H1 (cell line): ENCODE measurements around the gene NOL8. TPM values are rescaled to one million over a fixed set of nuclear protein-coding genes. Genes with fewer than 3 reads are reported as not detected.

Source experiments
- MAFK ChIP-seq: IDR thresholded peaks from 2 replicates; pipeline ENCODE4 v1.6.1; 2012; ENCODE audit warnings: low read depth, mild to moderate bottlenecking, improper control_type of control experiment, low read length
- RBBP5 ChIP-seq: IDR thresholded peaks from 2 replicates; pipeline ENCODE4 v1.7.1; 2012; ENCODE audit warnings: low read depth, mild to moderate bottlenecking, inconsistent platforms, low read length, moderate library complexity, borderline replicate concordance
- polyA plus RNA-seq, 7 experiments: library from polyadenylated mRNA; depleted of rRNA in 3 of 7; stranded (reverse) in 5 of 7; unstranded in 2 of 7; fragments of >200 nt in 5 of 7; fragments of 200-250 nt in 2 of 7; gene quantifications; 1 replicate in 5 of 7; 2 replicates in 1 of 7; 4 replicates in 1 of 7; pipeline versions ENCODE4 v1.2.1 to v1.2.3, GENCODE V29; 2011 to 2013; ENCODE audit warnings: missing spikeins in 2 of 7, mixed read lengths in 2 of 7
- total RNA-seq: library from RNA; stranded (reverse); fragmentation: NEBNext Ultra II Directional; extraction: Animal tissue kit (Norgen Biotek cat#: 25700); gene quantifications from 2 replicates; pipeline ENCODE4 v1.2.1, GENCODE V29; 2021

The NOL8 gene
- total and polyA plus RNA-seq, 2 of the 8 experiments (the other 6 are each of a cell fraction or from before 2014, with no cell fraction given), result 6.2 to 30.4 TPM

DNA sequence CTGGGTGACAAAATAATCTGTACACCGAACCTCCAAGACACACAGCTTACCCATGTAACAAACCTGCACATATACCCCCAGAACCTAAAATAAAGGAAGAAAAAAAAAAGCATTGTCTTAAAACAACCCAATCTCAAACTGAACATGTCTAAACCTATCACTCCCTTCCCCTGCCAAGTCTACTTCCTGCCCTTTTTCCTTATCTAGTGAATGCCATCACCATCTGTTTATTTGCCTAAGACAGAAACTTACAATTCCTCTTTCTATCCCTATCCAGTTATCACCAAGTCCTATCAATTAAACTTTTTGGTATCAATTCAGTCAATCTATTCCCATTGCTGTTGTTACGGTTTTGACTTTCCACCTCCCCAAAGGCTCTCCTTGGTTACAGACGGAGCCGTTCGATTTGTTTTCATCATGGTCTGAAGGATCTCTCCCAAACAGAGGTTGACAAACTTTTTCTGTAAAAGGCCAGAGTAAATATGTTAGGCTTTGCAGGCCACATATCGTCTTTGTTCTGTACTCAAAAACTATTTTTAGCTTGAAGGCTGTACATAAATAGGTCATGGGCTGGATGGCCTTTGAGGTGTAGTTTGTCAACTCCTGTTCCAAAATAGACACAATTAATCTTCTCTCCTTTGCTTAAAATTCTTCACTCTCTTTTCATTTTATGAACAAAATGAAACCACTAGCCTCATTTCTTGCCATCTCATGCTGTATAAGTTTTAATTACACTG is 12.1 kb downstream of the NOL8 start (continued):
- no peak for TF ChIP-seq RBBP5
- no peak for TF ChIP-seq MAFK
